Kidney (tissue), 14 donors: ENCODE data around the gene LRRC32. TPM values are rescaled to one million over a fixed set of nuclear protein-coding genes. Genes with fewer than 3 reads are reported as not detected.

Source experiments
- DNase-seq, 5 donors: peaks; one replicate each; pipeline ENCODE4 v3.0.0-alpha.2; 2013 to 2020
- FAIRE-seq: peaks from 2 replicates; lab custom pipeline; 2012; peaks lifted over from hg19 to GRCh38; lab: Jason Lieb, UNC
- H3K27ac ChIP-seq, 2 donors: one replicate each; pipeline ENCODE4 v1.7.0; 2013; ENCODE audit warnings: low read depth in 2 of 2, low read length in 2 of 2, inconsistent platforms in 1 of 2
- H3K27me3 ChIP-seq: one replicate; pipeline ENCODE4 v1.7.1; 2013; ENCODE audit warnings: low read length, inconsistent platforms; ENCODE audit not compliant: control insufficient read depth, insufficient read depth
- H3K36me3 ChIP-seq, 3 donors: one replicate each; pipeline versions ENCODE4 v1.7.0 to v1.7.1; 2013; ENCODE audit warnings: low read length in 3 of 3, control low read depth in 1 of 3, inconsistent platforms in 1 of 3; ENCODE audit not compliant: insufficient read depth in 3 of 3, control insufficient read depth in 2 of 3
- H3K4me1 ChIP-seq, 3 donors: one replicate each; pipeline versions ENCODE4 v1.7.0 to v1.7.1; 2013; ENCODE audit warnings: low read length in 3 of 3, inconsistent platforms in 1 of 3, low read depth in 1 of 3; ENCODE audit not compliant: control insufficient read depth in 2 of 3, insufficient read depth in 2 of 3
- H3K4me3 ChIP-seq, 3 donors: one replicate each; pipeline versions ENCODE4 v1.7.0 to v1.8.1; 2013; ENCODE audit warnings: low read length in 3 of 3, control low read depth in 1 of 3, inconsistent platforms in 1 of 3
- H3K9ac ChIP-seq, 3 donors: one replicate each; pipeline versions ENCODE4 v1.7.0 to v1.7.1; 2013; ENCODE audit warnings: low read length in 3 of 3, control low read depth in 1 of 3, inconsistent platforms in 1 of 3
- H3K9me3 ChIP-seq, 3 donors: one replicate each; pipeline versions ENCODE4 v1.7.0 to v1.7.1; 2013; ENCODE audit warnings: low read length in 3 of 3, control low read depth in 1 of 3, inconsistent platforms in 1 of 3; ENCODE audit not compliant: control insufficient read depth in 2 of 3, insufficient read depth in 1 of 3
- intact Hi-C: fragments of 100-400 bp; cut with DNase I; formaldehyde crosslinking; loops from one replicate; pipeline ENCODE4 v1.11.1; 2022
- polyA plus RNA-seq: library from polyadenylated mRNA; stranded (reverse); fragments of 350-450 nt; fragmentation: Illumina TruSeq; extraction: RNeasy Lipid Tissue Mini Kit (QIAGEN cat#74804); gene quantifications from one replicate; pipeline ENCODE4 v1.2.3, GENCODE V29; 2014; ENCODE audit warnings: low read depth, low replicate concordance; ENCODE audit not compliant: insufficient read depth
- total RNA-seq: library from RNA; stranded (reverse); fragmentation: NEBNext Ultra II Directional; extraction: Animal tissue kit (Norgen Biotek cat#: 25700); gene quantifications from one replicate; pipeline ENCODE4 v1.2.1, GENCODE V29; 2021
- TF ChIP-seq, protein P1 (sequence below): IDR thresholded peaks from 3 replicates; pipeline ENCODE4 v1.5.1; 2012; ENCODE audit warnings: mild to moderate bottlenecking, moderate library complexity, borderline replicate concordance; ENCODE audit not compliant: insufficient read depth; ENCODE audit errors: extremely low read depth
- donor health status: control.
- donor health status: control.
- donor health status: control.
- donor health status: control.
- donor health status: control.
- donor health status: DM: yes; HTN: yes; CAD: no.
- donor health status: Normal renal cell carcinoma (clear cell type).

The LRRC32 gene
- total and polyA plus RNA-seq, 2 donors from 2014 or later: 105 to 136 TPM

GRCh38 chr11:76695771-76696170, 25.2 kb upstream of the LRRC32 start:
- Histone ChIP-seq H3K4me1 (no peaks in the 10 kb centered on the region), H3K9me3 (no peaks in the 10 kb centered on the region), H3K4me3 (no peak overlapping the region), H3K27ac (no peak overlapping the region), H3K9ac (no peak overlapping the region), H3K36me3 (no peaks in the 10 kb centered on the region), H3K27me3 (no peaks in the 10 kb centered on the region)
- DNase-seq (peak in 1 of 5 donors; percentile 23), FAIRE-seq (no peak)
- TF ChIP-seq, protein P1, sequence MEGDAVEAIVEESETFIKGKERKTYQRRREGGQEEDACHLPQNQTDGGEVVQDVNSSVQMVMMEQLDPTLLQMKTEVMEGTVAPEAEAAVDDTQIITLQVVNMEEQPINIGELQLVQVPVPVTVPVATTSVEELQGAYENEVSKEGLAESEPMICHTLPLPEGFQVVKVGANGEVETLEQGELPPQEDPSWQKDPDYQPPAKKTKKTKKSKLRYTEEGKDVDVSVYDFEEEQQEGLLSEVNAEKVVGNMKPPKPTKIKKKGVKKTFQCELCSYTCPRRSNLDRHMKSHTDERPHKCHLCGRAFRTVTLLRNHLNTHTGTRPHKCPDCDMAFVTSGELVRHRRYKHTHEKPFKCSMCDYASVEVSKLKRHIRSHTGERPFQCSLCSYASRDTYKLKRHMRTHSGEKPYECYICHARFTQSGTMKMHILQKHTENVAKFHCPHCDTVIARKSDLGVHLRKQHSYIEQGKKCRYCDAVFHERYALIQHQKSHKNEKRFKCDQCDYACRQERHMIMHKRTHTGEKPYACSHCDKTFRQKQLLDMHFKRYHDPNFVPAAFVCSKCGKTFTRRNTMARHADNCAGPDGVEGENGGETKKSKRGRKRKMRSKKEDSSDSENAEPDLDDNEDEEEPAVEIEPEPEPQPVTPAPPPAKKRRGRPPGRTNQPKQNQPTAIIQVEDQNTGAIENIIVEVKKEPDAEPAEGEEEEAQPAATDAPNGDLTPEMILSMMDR: no peak
- intact Hi-C loops: no loop called here

GRCh38 chr11:76695133-76695532, 24.6 kb upstream of the LRRC32 start:
- Histone ChIP-seq H3K36me3 (no peaks in the 10 kb centered on the region), H3K4me3 (no peak overlapping the region), H3K27me3 (no peaks in the 10 kb centered on the region), H3K9me3 (no peaks in the 10 kb centered on the region), H3K4me1 (no peaks in the 10 kb centered on the region), H3K9ac (no peak overlapping the region), H3K27ac (no peak overlapping the region)
- DNase-seq (peak in 1 of 5 donors; percentile 5), FAIRE-seq (no peak)
- TF ChIP-seq, protein P1: no peak
- intact Hi-C loops: no loop called here

- TF ChIP-seq, protein P1: no peak
Measured at GRCh38 chr11:76694664-76695063, 24.1 kb upstream of the LRRC32 start.

GRCh38 chr11:76693806-76694205, 23.3 kb upstream of the LRRC32 start:
- Histone ChIP-seq H3K9me3 (no peaks in the 10 kb centered on the region), H3K36me3 (no peaks in the 10 kb centered on the region), H3K27me3 (no peaks in the 10 kb centered on the region), H3K4me1 (no peaks in the 10 kb centered on the region), H3K27ac (no peak overlapping the region), H3K4me3 (no peak overlapping the region), H3K9ac (no peak overlapping the region)
- TF ChIP-seq, protein P1: no peak
- FAIRE-seq: no peak
- DNase-seq: no peak
- intact Hi-C loops: no loop called here

More at GRCh38 chr11:76694664-76695063, 24.1 kb upstream of the LRRC32 start:
- no peaks in the 10 kb centered on the region for H3K9me3 ChIP-seq
- H3K9ac ChIP-seq: no peak overlapping the region
- H3K27me3 ChIP-seq: no peaks in the 10 kb centered on the region
- intact Hi-C loops: no loop called here
- DNase-seq (no peak), FAIRE-seq (no peak)
- no peak overlapping the region for H3K4me3 ChIP-seq
- H3K36me3 ChIP-seq: no peaks in the 10 kb centered on the region
- no peak overlapping the region for H3K27ac ChIP-seq
- no peaks in the 10 kb centered on the region for H3K4me1 ChIP-seq
